Heart right ventricle (tissue), 16 donors: ENCODE results near the gene SOBP. TPM values are rescaled to one million over a fixed set of nuclear protein-coding genes. Genes with fewer than 3 reads are reported as not detected.

ENCODE experiments used
- ATAC-seq, 8 donors: fragments of 200-7000 bp; cut with Tn5 transposase; one replicate each; pipeline ENCODE4 v1.9.1; 2020; ENCODE audit warnings: mild to moderate bottlenecking in 8 of 8, moderate library complexity in 8 of 8, moderate number of reproducible peaks in 1 of 8
- DNase-seq, 2 donors: peaks; one replicate each; pipeline ENCODE4 v3.0.0-alpha.2; 2020
- H3K27ac ChIP-seq, 10 donors: fragments of 200-600 bp; sonication (generic) in 2 of 10; one replicate each; pipeline versions ENCODE4 v1.5.0 to v1.8.0; 2020 to 2022; ENCODE audit warnings: mild to moderate bottlenecking in 3 of 10
- H3K27me3 ChIP-seq, 7 donors: fragments of 200-600 bp; one replicate each; pipeline ENCODE4 v1.8.0; 2021 to 2022; ENCODE audit warnings: mild to moderate bottlenecking in 2 of 7
- H3K36me3 ChIP-seq, 9 donors: fragments of 200-600 bp; sonication (generic) in 1 of 9; one replicate each; pipeline versions ENCODE4 v1.5.0 to v1.8.0; 2020 to 2022; ENCODE audit warnings: mild to moderate bottlenecking in 2 of 9
- H3K4me1 ChIP-seq, 9 donors: fragments of 200-600 bp; sonication (generic) in 1 of 9; one replicate each; pipeline versions ENCODE4 v1.5.0 to v1.8.0; 2020 to 2022; ENCODE audit warnings: mild to moderate bottlenecking in 4 of 9
- H3K4me3 ChIP-seq, 10 donors: fragments of 200-600 bp; sonication (generic) in 2 of 10; one replicate each; pipeline versions ENCODE4 v1.5.0 to v1.8.0; 2020 to 2022; ENCODE audit warnings: mild to moderate bottlenecking in 7 of 10, moderate library complexity in 2 of 10
- H3K9me3 ChIP-seq, 11 donors: fragments of 200-600 bp in 10 of 11; sonication (generic) in 2 of 11; one replicate each; pipeline versions ENCODE4 v1.5.0 to v1.8.0; 2013 to 2022; ENCODE audit warnings: mild to moderate bottlenecking in 2 of 11, control low read depth in 1 of 11, moderate library complexity in 1 of 11
- WGBS, 2 donors: extraction: QIAGEN DNeasy Blood & Tissue Kit; methylation state at CpG; one replicate each; pipeline ENCODE4 v1.1.7; 2013; ENCODE audit warnings: inconsistent platforms in 1 of 2; 5-methylcytosine and 5-hydroxymethylcytosine counted together
- intact Hi-C, 10 donors: fragments of 100-400 bp; cut with DNase I; formaldehyde crosslinking; loops; one replicate each; pipeline versions ENCODE4 v1.11.1 to v1.14.2; 2022
- polyA plus RNA-seq, 2 donors: library from polyadenylated mRNA; stranded (reverse); fragments of 200-250 nt; gene quantifications; one replicate each; pipeline ENCODE4 v1.2.3, GENCODE V29; 2013
- total RNA-seq, 10 donors: library from RNA; stranded (reverse); fragmentation: NEBNext Ultra II Directional in 3 of 10; extraction: Animal tissue kit (Norgen Biotek cat#: 25700) in 3 of 10; gene quantifications; one replicate each; pipeline versions ENCODE4 v1.2.1 to v1.2.4, GENCODE V29; 2021 to 2023
- TF ChIP-seq, protein P1 (sequence below), 9 donors: fragments of 200-600 bp; sonication (generic) in 2 of 9; IDR thresholded peaks; one replicate each; pipeline versions ENCODE4 v1.5.0 to v1.8.0; 2021 to 2022; ENCODE audit warnings: antibody characterized with exemption in 9 of 9, mild to moderate bottlenecking in 5 of 9, moderate library complexity in 1 of 9
- donor health status: Arrhythmogenic right ventricular cardiomyopathy.
- donor health status: ischemic (EF 13 %, LVEDD 7.1; RV severe dilation, severe dysfunction).
- donor health status: healthy with polysubstance abuse.
- donor health status: DM: no; HTN: yes; CAD: no.
- donor health status: DM: no; HTN: no; CAD: no.
- donor health status: ischemic (EF 25% LVEDD 6.9; RV normal size, moderate dysfunction).
- donor health status: ischemic (EF 25% LVEDD 5.7; RV mildly dilated, moderate dysfunction).
- donor health status: healthy.
- donor health status: DM: yes; HTN: yes; CAD: no.
- donor health status: Ischemic cardiomyopathy.
- donor health status: ischemic (EF 35%, LVEDD 5.7; RV mildly dilated, moderate dysfunction).
- donor health status: nonischemic (EF 11% LVEDD 7.7; RV severe dilation, severe dysfunction).
- donor health status: DM: yes; HTN: yes; CAD: no.
- donor health status: PGD.
- donor health status: ischemic (EF 29% LVEDD 5.4; RV normal size, mild dysfunction).
- donor health status: nonischemic (EF 23%, LVEDD 6.1; RV moderate dilation, normal function).

SOBP gene
- total and polyA plus RNA-seq, 12 donors = 5.2 to 25.3 (median 18.2) TPM

DNA sequence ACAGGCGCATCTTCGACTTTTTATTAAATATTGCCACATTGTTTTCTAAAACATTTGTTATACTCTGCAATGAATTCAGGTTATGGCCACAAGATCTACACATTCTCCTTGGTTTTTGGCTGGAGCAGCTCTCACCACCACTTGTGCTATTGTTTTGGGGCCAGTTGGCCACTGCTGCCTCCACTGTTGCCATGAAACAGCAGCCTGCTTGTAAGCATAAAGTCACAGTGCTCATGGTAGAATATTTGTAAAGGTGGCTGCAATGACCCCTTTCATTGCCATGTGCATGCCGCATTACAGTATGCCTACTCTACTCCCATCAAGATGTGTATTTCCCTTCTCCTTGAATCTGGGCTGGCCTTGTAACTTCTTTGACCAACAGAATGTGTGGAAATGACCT, 192.8 kb downstream of the SOBP start:
- no peak for DNase-seq
- peaks cover 0 to 14% (median 0%) of the 10 kb centered on the region in 11 donors for H3K9me3 ChIP-seq
- no peaks in the 10 kb centered on the region for H3K27me3 ChIP-seq
- no peak overlapping the region for H3K4me3 ChIP-seq
- intact Hi-C loops = loop anchor here in 1 of 10 donors (5.0 kb wide), 1 partner anchor 165 kb away; no protein-coding TSS in a partner anchor
- 95 to 97% methylated on average over 3 of the region's 3 CpGs for WGBS, 2 donors
- no peaks in the 10 kb centered on the region for H3K36me3 ChIP-seq
- TF ChIP-seq, protein P1, sequence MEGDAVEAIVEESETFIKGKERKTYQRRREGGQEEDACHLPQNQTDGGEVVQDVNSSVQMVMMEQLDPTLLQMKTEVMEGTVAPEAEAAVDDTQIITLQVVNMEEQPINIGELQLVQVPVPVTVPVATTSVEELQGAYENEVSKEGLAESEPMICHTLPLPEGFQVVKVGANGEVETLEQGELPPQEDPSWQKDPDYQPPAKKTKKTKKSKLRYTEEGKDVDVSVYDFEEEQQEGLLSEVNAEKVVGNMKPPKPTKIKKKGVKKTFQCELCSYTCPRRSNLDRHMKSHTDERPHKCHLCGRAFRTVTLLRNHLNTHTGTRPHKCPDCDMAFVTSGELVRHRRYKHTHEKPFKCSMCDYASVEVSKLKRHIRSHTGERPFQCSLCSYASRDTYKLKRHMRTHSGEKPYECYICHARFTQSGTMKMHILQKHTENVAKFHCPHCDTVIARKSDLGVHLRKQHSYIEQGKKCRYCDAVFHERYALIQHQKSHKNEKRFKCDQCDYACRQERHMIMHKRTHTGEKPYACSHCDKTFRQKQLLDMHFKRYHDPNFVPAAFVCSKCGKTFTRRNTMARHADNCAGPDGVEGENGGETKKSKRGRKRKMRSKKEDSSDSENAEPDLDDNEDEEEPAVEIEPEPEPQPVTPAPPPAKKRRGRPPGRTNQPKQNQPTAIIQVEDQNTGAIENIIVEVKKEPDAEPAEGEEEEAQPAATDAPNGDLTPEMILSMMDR (IDR thresholded peaks at IDR 0.05) = no peak
- H3K4me1 ChIP-seq = no peaks in the 10 kb centered on the region
- H3K27ac ChIP-seq = no peak overlapping the region
- ATAC-seq = peak in 1 of 8 donors; percentile 83

DNA sequence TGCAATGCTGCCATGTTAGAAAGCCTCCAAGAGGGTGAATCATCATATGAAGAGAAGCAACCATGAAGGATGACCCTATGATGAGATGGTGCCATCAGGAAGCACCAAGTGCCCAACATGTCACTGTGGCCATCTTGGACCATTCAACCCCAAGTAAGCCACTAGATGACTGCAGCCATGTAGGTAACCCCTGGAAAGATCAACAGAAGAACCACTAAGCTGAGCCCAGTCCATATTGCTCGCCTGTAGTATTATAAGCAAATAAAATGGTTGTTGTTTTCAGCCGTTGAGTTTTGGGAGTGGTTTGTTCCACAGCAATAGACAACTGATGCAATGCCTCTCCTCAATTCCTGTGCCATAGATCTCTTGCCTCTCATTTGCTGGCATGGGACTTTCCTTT, 193.3 kb downstream of the SOBP start:
- no peak for ATAC-seq
- H3K27me3 ChIP-seq = no peaks in the 10 kb centered on the region
- peaks cover 0 to 14% (median 0%) of the 10 kb centered on the region in 11 donors for H3K9me3 ChIP-seq
- TF ChIP-seq, protein P1 (IDR thresholded peaks at IDR 0.05) = no peak
- H3K27ac ChIP-seq = no peak overlapping the region
- H3K4me3 ChIP-seq = no peak overlapping the region
- no peak for DNase-seq
- WGBS, 2 donors = 97 to 98% methylated on average over 2 of the region's 2 CpGs
- no peaks in the 10 kb centered on the region for H3K36me3 ChIP-seq
- intact Hi-C loops = loop anchor here in 1 of 10 donors (5.0 kb wide), 1 partner anchor 164 kb away; no protein-coding TSS in a partner anchor
- no peaks in the 10 kb centered on the region for H3K4me1 ChIP-seq

DNA sequence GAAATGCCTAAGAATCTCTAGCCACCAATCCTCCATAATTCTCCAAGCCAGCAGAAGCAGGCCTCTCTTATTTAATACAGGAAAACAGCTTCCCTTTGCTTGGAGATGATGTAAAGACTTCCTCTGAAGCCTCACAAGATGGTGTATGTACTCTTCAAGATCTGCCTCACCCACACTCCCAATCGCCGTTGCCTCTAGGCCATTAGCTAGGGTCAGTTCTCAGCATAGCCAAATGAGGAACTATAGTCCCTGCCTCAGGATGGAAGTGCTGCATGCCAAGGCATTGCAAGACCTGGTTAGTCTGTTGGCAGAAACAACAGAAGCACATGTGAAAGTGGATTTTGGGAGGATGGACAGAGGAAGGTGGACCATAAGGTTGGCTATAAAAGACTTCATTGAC, 195.1 kb downstream of the SOBP start:
- peaks cover 0 to 14% (median 0%) of the 10 kb centered on the region in 11 donors for H3K9me3 ChIP-seq
- H3K36me3 ChIP-seq = no peaks in the 10 kb centered on the region
- ATAC-seq = no peak
- peaks cover 0 to 8% (median 0%) of the 10 kb centered on the region in 9 donors for H3K4me1 ChIP-seq
- TF ChIP-seq, protein P1 (IDR thresholded peaks at IDR 0.05) = no peak
- H3K27ac ChIP-seq = no peak overlapping the region
- intact Hi-C loops = loop anchor here in 1 of 10 donors (5.0 kb wide), 1 partner anchor 162 kb away; no protein-coding TSS in a partner anchor
- no peaks in the 10 kb centered on the region for H3K27me3 ChIP-seq
- H3K4me3 ChIP-seq = no peak overlapping the region
- 95 to 97% methylated on average over 2 of the region's 2 CpGs for WGBS, 2 donors
- no peak for DNase-seq

DNA sequence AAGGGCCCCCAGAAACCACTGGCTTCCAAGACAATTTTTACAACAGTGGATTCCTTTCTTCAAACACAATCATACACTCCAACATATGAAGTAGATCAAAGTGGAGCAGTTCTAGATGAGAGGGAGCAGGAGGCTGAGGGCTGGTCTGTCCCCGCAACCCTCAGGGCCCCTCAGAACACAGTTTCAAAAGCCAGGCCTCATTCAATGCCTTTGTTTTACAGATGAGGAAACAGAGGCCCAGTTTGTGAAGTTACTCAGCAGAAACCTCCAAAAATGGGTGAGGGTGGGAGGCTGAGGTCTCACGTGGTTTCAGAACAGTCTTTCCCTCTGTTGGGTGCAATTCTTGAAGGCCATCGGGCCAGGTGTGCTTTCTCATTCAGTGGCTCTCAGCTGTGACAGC, 199.3 kb downstream of the SOBP start:
- Histone ChIP-seq H3K36me3 (no peaks in the 10 kb centered on the region), H3K27me3 (peaks cover 0 to 3% (median 0%) of the 10 kb centered on the region in 7 donors), H3K4me3 (no peak overlapping the region), H3K4me1 (peaks cover 0 to 25% (median 5%) of the 10 kb centered on the region in 9 donors), H3K9me3 (peaks cover 0 to 3% (median 0%) of the 10 kb centered on the region in 11 donors), H3K27ac (peak overlapping the region in 6 of 10 donors; percentile 5 to 75 (median 46))
- ATAC-seq (no peak), DNase-seq (no peak)
- WGBS, 2 donors = 82 to 97% methylated on average over 3 of the region's 3 CpGs
- intact Hi-C loops = no loop called here
- TF ChIP-seq, protein P1 (IDR thresholded peaks at IDR 0.05) = no peak
